ENCODE data around the gene SUPT6H.

The SUPT6H gene

DNA sequence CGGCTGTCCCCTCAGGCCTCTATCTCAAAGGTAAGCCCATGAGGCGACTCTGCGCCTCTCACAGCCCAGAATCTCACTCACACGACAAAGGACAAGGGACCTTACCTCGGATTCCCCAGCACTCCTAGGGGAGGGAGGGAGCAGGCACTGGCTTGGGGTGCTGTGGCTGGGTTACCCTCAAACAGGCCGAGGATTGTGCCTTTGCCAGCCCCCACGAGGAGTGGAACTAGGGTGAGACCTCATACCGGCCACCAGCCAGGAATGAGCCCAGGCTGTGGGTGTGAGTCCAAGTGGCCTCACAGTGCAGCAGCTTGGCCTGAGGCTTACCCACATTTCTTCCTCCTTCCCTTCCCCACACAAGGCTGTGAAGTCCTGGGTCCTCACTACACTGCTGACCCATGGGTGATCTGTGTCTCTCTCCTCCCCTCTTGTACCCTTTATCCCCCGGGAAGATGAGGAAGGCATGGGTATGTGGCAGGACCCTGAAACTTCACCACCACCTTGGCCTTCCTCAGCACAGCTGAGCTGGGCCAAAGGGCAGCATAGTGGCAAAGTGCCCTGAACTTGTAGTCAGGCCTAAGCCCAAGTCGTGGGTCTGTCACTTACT, 43.8 kb downstream of the SUPT6H start:
- H3K36me3 ChIP-seq (ENCODE audit: insufficient read depth, insufficient read length, low read length): peaks cover 56% of the 10 kb centered on the region
- peaks cover 29% of the 10 kb centered on the region for H3K4me1 ChIP-seq (ENCODE audit: insufficient read depth, insufficient read length)
- no peaks in the 10 kb centered on the region for H3K27me3 ChIP-seq (ENCODE audit: insufficient read depth, insufficient read length)
- no peak for DNase-seq (ENCODE audit: low read depth, low spot score)
- no peak overlapping the region for H3K9ac ChIP-seq (ENCODE audit: insufficient read length, low read depth)
- H3K9me3 ChIP-seq (ENCODE audit: insufficient read depth, low read length): no peaks in the 10 kb centered on the region
- no peak overlapping the region for H3K4me3 ChIP-seq (ENCODE audit: insufficient read length, low read depth)
- TF ChIP-seq YY1 (IDR thresholded peaks at IDR 0.05; ENCODE audit: insufficient read depth, insufficient read length) (no peak), SUZ12 (IDR thresholded peaks at IDR 0.05; ENCODE audit: extremely low read depth, insufficient read depth, insufficient read length) (no peak), ZNF274 (IDR thresholded peaks at IDR 0.05; ENCODE audit: low read depth, low read length) (no peak)

DNA sequence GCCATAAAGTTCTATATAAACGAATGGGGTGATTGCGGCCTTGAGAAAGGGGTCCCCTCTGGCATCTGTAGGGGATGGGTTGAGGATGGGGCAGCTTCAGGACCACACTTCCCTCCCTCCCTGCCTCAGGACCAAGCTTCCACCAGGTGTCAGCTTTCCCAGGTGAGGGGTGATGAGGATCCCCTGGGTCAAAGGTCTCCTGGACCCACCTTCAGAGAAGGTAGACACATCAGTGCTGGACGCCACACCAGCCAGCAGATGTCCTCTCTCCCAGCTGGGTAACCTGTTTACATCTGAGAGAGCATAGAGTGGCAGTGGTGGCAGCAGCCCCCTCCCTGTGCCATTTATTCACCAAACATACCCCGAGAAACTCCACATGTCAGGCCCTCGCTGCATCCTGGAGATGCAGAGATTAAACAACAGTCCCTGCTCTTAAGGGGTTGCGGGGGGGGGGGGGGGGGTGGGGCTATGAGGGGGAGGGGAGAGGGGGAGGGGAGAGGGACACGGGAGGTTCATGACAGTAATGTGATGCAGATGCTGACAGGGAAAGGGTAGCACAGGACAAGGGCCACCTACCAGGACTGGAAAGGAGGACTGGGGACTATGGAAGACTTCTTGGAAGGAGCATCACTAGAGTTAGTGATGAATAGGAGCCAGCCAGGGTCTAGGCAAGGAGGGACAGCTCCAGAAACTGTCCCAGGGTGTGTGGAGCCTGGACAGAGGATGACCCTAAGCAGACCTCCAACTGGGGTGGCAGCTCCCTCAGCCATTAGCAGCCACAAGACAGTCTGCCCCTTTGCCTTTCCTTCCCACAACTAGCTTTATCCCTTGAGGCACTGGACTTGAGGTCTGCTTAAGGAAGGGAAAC, 44.7 kb downstream of the SUPT6H start:
- H3K9ac ChIP-seq (ENCODE audit: insufficient read length, low read depth): no peak overlapping the region
- H3K27me3 ChIP-seq (ENCODE audit: insufficient read depth, insufficient read length): no peaks in the 10 kb centered on the region
- DNase-seq (ENCODE audit: low read depth, low spot score): no peak
- TF ChIP-seq YY1 (IDR thresholded peaks at IDR 0.05; ENCODE audit: insufficient read depth, insufficient read length): no peak
- TF ChIP-seq ZNF274 (IDR thresholded peaks at IDR 0.05; ENCODE audit: low read depth, low read length): no peak
- no peak for TF ChIP-seq SUZ12 (IDR thresholded peaks at IDR 0.05; ENCODE audit: extremely low read depth, insufficient read depth, insufficient read length)
- H3K4me1 ChIP-seq (ENCODE audit: insufficient read depth, insufficient read length): peaks cover 23% of the 10 kb centered on the region
- H3K9me3 ChIP-seq (ENCODE audit: insufficient read depth, low read length): no peaks in the 10 kb centered on the region
- H3K36me3 ChIP-seq (ENCODE audit: insufficient read depth, insufficient read length, low read length): peaks cover 48% of the 10 kb centered on the region
- no peak overlapping the region for H3K4me3 ChIP-seq (ENCODE audit: insufficient read length, low read depth)

- DNase-seq (ENCODE audit: low read depth, low spot score): no peak
- H3K36me3 ChIP-seq (ENCODE audit: insufficient read depth, insufficient read length, low read length): peaks cover 41% of the 10 kb centered on the region
- H3K27me3 ChIP-seq (ENCODE audit: insufficient read depth, insufficient read length): no peaks in the 10 kb centered on the region
- TF ChIP-seq SUZ12 (IDR thresholded peaks at IDR 0.05; ENCODE audit: extremely low read depth, insufficient read depth, insufficient read length): no peak
- no peak for TF ChIP-seq YY1 (IDR thresholded peaks at IDR 0.05; ENCODE audit: insufficient read depth, insufficient read length)
- no peak for TF ChIP-seq ZNF274 (IDR thresholded peaks at IDR 0.05; ENCODE audit: low read depth, low read length)
- H3K4me3 ChIP-seq (ENCODE audit: insufficient read length, low read depth): no peak overlapping the region
- H3K9me3 ChIP-seq (ENCODE audit: insufficient read depth, low read length): no peaks in the 10 kb centered on the region
- no peak overlapping the region for H3K9ac ChIP-seq (ENCODE audit: insufficient read length, low read depth)
- H3K4me1 ChIP-seq (ENCODE audit: insufficient read depth, insufficient read length): peaks cover 17% of the 10 kb centered on the region
Observed at GRCh38 chr17:28707339-28707720, 45.3 kb downstream of the SUPT6H start.

GRCh38 chr17:28710861-28711722, 49.1 kb downstream of the SUPT6H start:
- peak overlapping the region; percentile 97 for H3K9ac ChIP-seq (ENCODE audit: insufficient read length, low read depth)

GRCh38 chr17:28711723-28712031, 49.7 kb downstream of the SUPT6H start, which contains the start of gene PROCA1:
Gene PROCA1, minus strand, starts transcription at chr17:28711888. Its CDS starts 228 bp downstream, at chr17:28711660.
- DNase-seq (ENCODE audit: low read depth, low spot score): no peak
- H3K4me1 ChIP-seq (ENCODE audit: insufficient read depth, insufficient read length): peaks cover 22% of the 10 kb centered on the region
- no peaks in the 10 kb centered on the region for H3K9me3 ChIP-seq (ENCODE audit: insufficient read depth, low read length)
- peak within 1 kb of the TSS; percentile 97 for H3K9ac ChIP-seq (ENCODE audit: insufficient read length, low read depth)
- H3K27me3 ChIP-seq (ENCODE audit: insufficient read depth, insufficient read length): no peaks in the 10 kb centered on the region
- H3K4me3 ChIP-seq (ENCODE audit: insufficient read length, low read depth): peak within 1 kb of the TSS; percentile 67
- no peak for TF ChIP-seq SUZ12 (IDR thresholded peaks at IDR 0.05; ENCODE audit: extremely low read depth, insufficient read depth, insufficient read length)
- no peak for TF ChIP-seq ZNF274 (IDR thresholded peaks at IDR 0.05; ENCODE audit: low read depth, low read length)
- no peak for TF ChIP-seq YY1 (IDR thresholded peaks at IDR 0.05; ENCODE audit: insufficient read depth, insufficient read length)
- H3K36me3 ChIP-seq (ENCODE audit: insufficient read depth, insufficient read length, low read length): peaks cover 43% of the 10 kb centered on the region

More at GRCh38 chr17:28710861-28711722, 49.1 kb downstream of the SUPT6H start:
- TF ChIP-seq ZNF274 (IDR thresholded peaks at IDR 0.05; ENCODE audit: low read depth, low read length) (no peak), SUZ12 (IDR thresholded peaks at IDR 0.05; ENCODE audit: extremely low read depth, insufficient read depth, insufficient read length) (no peak), YY1 (IDR thresholded peaks at IDR 0.05; ENCODE audit: insufficient read depth, insufficient read length) (no peak)
- Histone ChIP-seq H3K4me1 (ENCODE audit: insufficient read depth, insufficient read length) (peaks cover 22% of the 10 kb centered on the region), H3K4me3 (ENCODE audit: insufficient read length, low read depth) (peak overlapping the region; percentile 67), H3K27me3 (ENCODE audit: insufficient read depth, insufficient read length) (no peaks in the 10 kb centered on the region), H3K36me3 (ENCODE audit: insufficient read depth, insufficient read length, low read length) (peaks cover 44% of the 10 kb centered on the region), H3K9me3 (ENCODE audit: insufficient read depth, low read length) (no peaks in the 10 kb centered on the region)
- DNase-seq (ENCODE audit: low read depth, low spot score): peak; percentile 80

- Histone ChIP-seq H3K9ac (ENCODE audit: insufficient read length, low read depth) (peak overlapping the region; percentile 87), H3K4me1 (ENCODE audit: insufficient read depth, insufficient read length) (peaks cover 20% of the 10 kb centered on the region), H3K36me3 (ENCODE audit: insufficient read depth, insufficient read length, low read length) (peaks cover 40% of the 10 kb centered on the region), H3K4me3 (ENCODE audit: insufficient read length, low read depth) (peak overlapping the region; percentile 37), H3K27me3 (ENCODE audit: insufficient read depth, insufficient read length) (no peaks in the 10 kb centered on the region), H3K9me3 (ENCODE audit: insufficient read depth, low read length) (no peaks in the 10 kb centered on the region)
- TF ChIP-seq SUZ12 (IDR thresholded peaks at IDR 0.05; ENCODE audit: extremely low read depth, insufficient read depth, insufficient read length) (no peak), YY1 (IDR thresholded peaks at IDR 0.05; ENCODE audit: insufficient read depth, insufficient read length) (no peak), ZNF274 (IDR thresholded peaks at IDR 0.05; ENCODE audit: low read depth, low read length) (no peak)
- DNase-seq (ENCODE audit: low read depth, low spot score): no peak
Observed at GRCh38 chr17:28712032-28712704, 50.2 kb downstream of the SUPT6H start.

Data from NT2/D1 (cell line).